H1 (cell line): ENCODE results near the gene HERC3. TPM values are rescaled to one million over a fixed set of nuclear protein-coding genes. Genes with fewer than 3 reads are reported as not detected.

Source experiments
- CTCF ChIA-PET: fragments of 300-600 bp; sonication (Branson Sonifier 250); formaldehyde crosslinking; loops from one replicate; lab custom pipeline; 2021; ENCODE audit not compliant: partially characterized antibody; lab: Charles Lee
- POLR2A ChIA-PET: fragments of 300-600 bp; sonication (Branson Sonifier 250); formaldehyde crosslinking; loops from one replicate; lab custom pipeline; 2021; ENCODE audit warnings: inconsistent platforms; ENCODE audit not compliant: partially characterized antibody; lab: Charles Lee
- DNase-seq, 2 experiments: peaks; one replicate each; pipeline versions ENCODE4 v3.0.0 to v3.0.0-alpha.2; 2010 to 2022; ENCODE audit warnings: low spot score in 2 of 2, low read depth in 1 of 2, mixed read lengths in 1 of 2
- FAIRE-seq: peaks from 2 replicates; lab custom pipeline; 2011; peaks lifted over from hg19 to GRCh38; lab: Jason Lieb, UNC
- H2AFZ ChIP-seq: 2 replicates; pipeline ENCODE4 v1.8.1; 2012; ENCODE audit warnings: low read length, inconsistent platforms
- H2AK5ac ChIP-seq: 2 replicates; pipeline ENCODE4 v1.6.1; 2013; ENCODE audit warnings: low read depth, low read length
- H2BK120ac ChIP-seq: replicated peaks from 2 replicates; pipeline ENCODE3; 2013; ENCODE audit warnings: low read depth, low read length, inconsistent platforms
- H2BK12ac ChIP-seq: 2 replicates; pipeline ENCODE4 v1.6.1; 2013; ENCODE audit warnings: low read depth, low read length
- H2BK15ac ChIP-seq: 2 replicates; pipeline ENCODE4 v1.6.1; 2013; ENCODE audit warnings: low read length
- H2BK20ac ChIP-seq: 2 replicates; pipeline ENCODE4 v1.6.1; 2013; ENCODE audit warnings: low read length
- H2BK5ac ChIP-seq: 2 replicates; pipeline ENCODE4 v1.6.1; 2013; ENCODE audit warnings: low read depth, low read length
- H3K14ac ChIP-seq: 2 replicates; pipeline ENCODE4 v1.6.1; 2013; ENCODE audit warnings: inconsistent platforms; ENCODE audit not compliant: insufficient read length
- H3K18ac ChIP-seq: 2 replicates; pipeline ENCODE4 v1.6.1; 2013; ENCODE audit warnings: low read length; ENCODE audit errors: extremely low read depth
- H3K23ac ChIP-seq: 2 replicates; pipeline ENCODE4 v1.6.1; 2013; ENCODE audit warnings: inconsistent platforms; ENCODE audit not compliant: insufficient read length
- H3K23me2 ChIP-seq: 2 replicates; pipeline ENCODE4 v1.6.1; 2013; ENCODE audit warnings: low read depth, low read length
- H3K27ac ChIP-seq: 2 replicates; pipeline ENCODE4 v1.6.1; 2011; ENCODE audit warnings: low read depth, low read length, inconsistent platforms
- H3K27me3 ChIP-seq, 4 experiments: replicated peaks in 1 of 4; 1 replicate in 1 of 4; 2 replicates in 3 of 4; pipeline versions ENCODE4 v1.6.1 to v1.8.1; 2011 to 2013; ENCODE audit warnings: low read length in 3 of 4, mild to moderate bottlenecking in 3 of 4, inconsistent platforms in 2 of 4, mixed read lengths in 2 of 4, moderate library complexity in 1 of 4; ENCODE audit not compliant: control insufficient read depth in 3 of 4, insufficient read depth in 3 of 4; ENCODE audit errors: extremely low read depth in 1 of 4
- H3K36me3 ChIP-seq, 4 experiments: 2 replicates each; pipeline versions ENCODE4 v1.6.1 to v1.8.1; 2011 to 2013; ENCODE audit warnings: mild to moderate bottlenecking in 4 of 4, low read length in 3 of 4, moderate library complexity in 2 of 4, control low read depth in 1 of 4, inconsistent platforms in 1 of 4; ENCODE audit not compliant: insufficient read depth in 4 of 4, control insufficient read depth in 2 of 4
- H3K4ac ChIP-seq: replicated peaks from 2 replicates; pipeline ENCODE3; 2013; ENCODE audit warnings: low read length, low read depth, mixed read lengths, inconsistent platforms; ENCODE audit not compliant: insufficient read length
- H3K4me1 ChIP-seq, 4 experiments: replicated peaks in 1 of 4; 1 replicate in 1 of 4; 2 replicates in 3 of 4; pipeline versions ENCODE4 v1.6.1 to v1.8.1; 2011 to 2013; ENCODE audit warnings: low read length in 3 of 4, inconsistent platforms in 2 of 4, mixed read lengths in 1 of 4; ENCODE audit not compliant: insufficient read depth in 4 of 4, control insufficient read depth in 3 of 4
- H3K4me2 ChIP-seq, 2 experiments: 2 replicates each; pipeline versions ENCODE4 v1.6.1 to v1.8.1; 2011 to 2013; ENCODE audit warnings: low read depth in 2 of 2, low read length in 2 of 2, control low read depth in 1 of 2, inconsistent platforms in 1 of 2, mild to moderate bottlenecking in 1 of 2; ENCODE audit not compliant: insufficient read depth in 1 of 2
- H3K4me3 ChIP-seq, 4 experiments: fragments of 200-600, 300-600 bp in 1 of 4; sonication (generic), shearing (Covaris generic), sonication (Bioruptor Twin) in 1 of 4; 2 replicates each; pipeline versions ENCODE4 v1.5.1 to v1.8.1; 2011 to 2016; ENCODE audit warnings: low read length in 4 of 4, low read depth in 3 of 4, control low read depth in 2 of 4, inconsistent platforms in 2 of 4, mild to moderate bottlenecking in 2 of 4, mixed read lengths in 1 of 4, moderate library complexity in 1 of 4; ENCODE audit not compliant: insufficient read depth in 2 of 4; ENCODE audit errors: extremely low read depth in 1 of 4
- H3K56ac ChIP-seq: replicated peaks from 2 replicates; pipeline ENCODE3; 2013; ENCODE audit warnings: low read depth, mild to moderate bottlenecking, mixed read lengths, low read length, inconsistent platforms; ENCODE audit not compliant: insufficient read length
- H3K79me1 ChIP-seq: 2 replicates; pipeline ENCODE4 v1.6.1; 2013; ENCODE audit warnings: low read depth, low read length, control low read depth
- H3K79me2 ChIP-seq, 2 experiments: 2 replicates each; pipeline versions ENCODE4 v1.6.1 to v1.8.1; 2012 to 2013; ENCODE audit warnings: low read length in 2 of 2, mild to moderate bottlenecking in 2 of 2, inconsistent platforms in 1 of 2; ENCODE audit not compliant: insufficient read depth in 2 of 2, control insufficient read depth in 1 of 2
- H3K9ac ChIP-seq, 4 experiments: replicated peaks in 1 of 4; 1 replicate in 1 of 4; 2 replicates in 3 of 4; pipeline versions ENCODE4 v1.6.1 to v1.8.1; 2011 to 2013; ENCODE audit warnings: low read depth in 3 of 4, low read length in 3 of 4, control low read depth in 2 of 4, mild to moderate bottlenecking in 2 of 4, moderate library complexity in 2 of 4, inconsistent platforms in 1 of 4; ENCODE audit errors: extremely low read depth in 1 of 4
- H3K9me3 ChIP-seq, 2 experiments: 2 replicates each; pipeline versions ENCODE4 v1.6.1 to v1.8.1; 2012 to 2013; ENCODE audit warnings: mild to moderate bottlenecking in 2 of 2, moderate library complexity in 2 of 2, control low read depth in 1 of 2, inconsistent platforms in 1 of 2, low read depth in 1 of 2, low read length in 1 of 2, mixed read lengths in 1 of 2; ENCODE audit not compliant: insufficient read depth in 2 of 2
- H4K20me1 ChIP-seq, 2 experiments: replicated peaks in 1 of 2; 2 replicates each; pipeline versions ENCODE3 to v1.8.1; 2011 to 2013; ENCODE audit warnings: inconsistent platforms in 2 of 2, low read length in 2 of 2, mild to moderate bottlenecking in 1 of 2; ENCODE audit not compliant: insufficient read depth in 2 of 2, control insufficient read depth in 1 of 2
- H4K5ac ChIP-seq: 2 replicates; pipeline ENCODE4 v1.6.1; 2013; ENCODE audit warnings: low read length, low read depth, mixed read lengths, inconsistent platforms; ENCODE audit not compliant: insufficient read length
- H4K8ac ChIP-seq: 2 replicates; pipeline ENCODE4 v1.8.0; 2013; ENCODE audit warnings: mild to moderate bottlenecking, moderate library complexity, low read length, inconsistent platforms; ENCODE audit not compliant: insufficient read depth; ENCODE audit errors: extremely low read depth
- H4K91ac ChIP-seq: replicated peaks from 2 replicates; pipeline ENCODE3; 2013; ENCODE audit warnings: low read length, mixed read lengths, inconsistent platforms; ENCODE audit not compliant: insufficient read length
- CHD1 ChIP-seq: IDR thresholded peaks from 2 replicates; pipeline ENCODE4 v1.6.1; 2012; ENCODE audit warnings: low read depth, low read length, improper control_type of control experiment
- NANOG ChIP-seq: IDR thresholded peaks from 2 replicates; pipeline ENCODE4 v1.6.1; 2011; ENCODE audit warnings: low read length, low read depth, mild to moderate bottlenecking, inconsistent platforms; ENCODE audit not compliant: insufficient read depth, poor library complexity, severe bottlenecking
- POU5F1 ChIP-seq: IDR thresholded peaks from 2 replicates; pipeline ENCODE4 v1.6.1; 2011; ENCODE audit warnings: low read depth, mild to moderate bottlenecking, low read length, moderate library complexity
- SAP30 ChIP-seq: fragments of 300-600 bp; sonication (generic); IDR thresholded peaks from 2 replicates; pipeline ENCODE4 v1.7.1; 2012; ENCODE audit warnings: low read length, moderate library complexity, mild to moderate bottlenecking, inconsistent platforms; ENCODE audit not compliant: insufficient read depth, insufficient replicate concordance
- SIRT6 ChIP-seq: IDR thresholded peaks from one replicate; pipeline ENCODE4 v1.7.1; 2012; ENCODE audit warnings: low read length, inconsistent platforms
- SP1 ChIP-seq: IDR thresholded peaks from 2 replicates; pipeline ENCODE4 v1.6.1; 2011; ENCODE audit warnings: low read depth, low read length
- TAF7 ChIP-seq: optimal IDR thresholded peaks from 2 replicates; pipeline ENCODE3; 2011; ENCODE audit warnings: low read depth, mild to moderate bottlenecking, inconsistent platforms, low read length, moderate library complexity, borderline replicate concordance
- TEAD4 ChIP-seq: IDR thresholded peaks from 2 replicates; pipeline ENCODE4 v1.6.1; 2012; ENCODE audit warnings: low read depth, low read length, inconsistent platforms, mixed read lengths
- WGBS, 2 experiments: shearing (Covaris generic) in 1 of 2; methylation state at CpG; one replicate each; pipeline versions ENCODE4 v1.1.6 to v1.1.7; 2013 to 2015; ENCODE audit warnings: low lambda C conversion rate in 2 of 2, mixed read lengths in 2 of 2, inconsistent platforms in 1 of 2, low coverage in 1 of 2, missing lambda C conversion rate in 1 of 2; ENCODE audit not compliant: insufficient replicate concordance in 2 of 2, insufficient coverage in 1 of 2, insufficient read length in 1 of 2; ENCODE audit errors: extremely low coverage in 1 of 2, missing lambda C conversion rate in 1 of 2; 5-methylcytosine and 5-hydroxymethylcytosine counted together
- polyA plus RNA-seq, 7 experiments: library from polyadenylated mRNA; depleted of rRNA in 3 of 7; stranded (reverse) in 5 of 7; unstranded in 2 of 7; fragments of >200 nt in 5 of 7; fragments of 200-250 nt in 2 of 7; gene quantifications; 1 replicate in 5 of 7; 2 replicates in 1 of 7; 4 replicates in 1 of 7; pipeline versions ENCODE4 v1.2.1 to v1.2.3, GENCODE V29; 2011 to 2013; ENCODE audit warnings: missing spikeins in 2 of 7, mixed read lengths in 2 of 7
- total RNA-seq: library from RNA; stranded (reverse); fragmentation: NEBNext Ultra II Directional; extraction: Animal tissue kit (Norgen Biotek cat#: 25700); gene quantifications from 2 replicates; pipeline ENCODE4 v1.2.1, GENCODE V29; 2021

Gene HERC3
- total and polyA plus RNA-seq, 2 of the 8 experiments (the other 6 are each of a cell fraction or from before 2014, with no cell fraction given) = 1.4 to 5.7 TPM

- DNase-seq (no peak), FAIRE-seq (no peak)
- Histone ChIP-seq H2AK5ac (no peak overlapping the region), H2BK120ac (no peak overlapping the region), H3K18ac (no peak overlapping the region), H3K4me2 (no peak overlapping the region), H3K23me2 (no peaks in the 10 kb centered on the region), H3K27ac (no peak overlapping the region), H3K56ac (no peak overlapping the region), H2BK15ac (no peak overlapping the region), H2BK12ac (no peak overlapping the region), H4K20me1 (no peaks in the 10 kb centered on the region), H3K4me1 (peaks cover 0 to 3% (median 1%) of the 10 kb centered on the region in 4 experiments; a peak in 1 of 7 replicates), H4K91ac (no peak overlapping the region), H3K9me3 (no peaks in the 10 kb centered on the region), H4K5ac (no peak overlapping the region), H2BK5ac (no peak overlapping the region), H3K9ac (no peak overlapping the region), H3K23ac (no peak overlapping the region), H3K27me3 (no peaks in the 10 kb centered on the region), H3K14ac (no peak overlapping the region), H4K8ac (no peak overlapping the region), H2BK20ac (no peak overlapping the region), H3K4me3 (no peak overlapping the region), H3K79me2 (no peaks in the 10 kb centered on the region), H3K79me1 (no peaks in the 10 kb centered on the region), H2AFZ (peak overlapping the region; percentile 4), H3K36me3 (no peaks in the 10 kb centered on the region), H3K4ac (no peak overlapping the region)
- CTCF ChIA-PET = interaction anchor here (0.7 to 3.5 kb wide), 15 partner anchors 11 to 152 kb away, joined by 3 to 16 read pairs (median 3); no protein-coding TSS in a partner anchor
- POLR2A ChIA-PET = no interaction called here
- 80% methylated on average over 2 of the region's 2 CpGs; no CpG with 5 or more reads in 1 of the 2 experiments for WGBS, 2 experiments
- TF ChIP-seq SAP30 (no peak), CHD1 (no peak), TAF7 (no peak), TEAD4 (no peak), SIRT6 (no peak), NANOG (no peak), SP1 (no peak), POU5F1 (no peak)
These were observed 18.9 kb upstream of the HERC3 start for GRCh38 chr4:88573276-88573980.
